Transverse colon (tissue), 4 donors: ENCODE measurements around the gene THAP4.

ENCODE experiments used
- POLR2A ChIP-seq: fragments of 450-650 bp; IDR thresholded peaks from one replicate; pipeline ENCODE4 v1.6.1; 2016; ENCODE audit warnings: antibody characterized with exemption, mild to moderate bottlenecking, moderate library complexity
- POLR2AphosphoS5 ChIP-seq, 3 donors: sonication (generic); formaldehyde crosslinking; IDR thresholded peaks; one replicate each; pipeline ENCODE4 v1.6.1; 2016; ENCODE audit warnings: antibody characterized with exemption in 3 of 3
- TF ChIP-seq, protein P1 (sequence below), 5 experiments: fragments of 200-600 bp in 3 of 5; fragments of 450-650 bp in 2 of 5; sonication (generic) in 3 of 5; IDR thresholded peaks; 1 replicate in 2 of 5; 2 replicates in 3 of 5; pipeline ENCODE4 v1.5.1; 2016 to 2017; ENCODE audit warnings: antibody characterized with exemption in 5 of 5, inconsistent platforms in 3 of 5, mild to moderate bottlenecking in 2 of 5, moderate library complexity in 1 of 5

DNA sequence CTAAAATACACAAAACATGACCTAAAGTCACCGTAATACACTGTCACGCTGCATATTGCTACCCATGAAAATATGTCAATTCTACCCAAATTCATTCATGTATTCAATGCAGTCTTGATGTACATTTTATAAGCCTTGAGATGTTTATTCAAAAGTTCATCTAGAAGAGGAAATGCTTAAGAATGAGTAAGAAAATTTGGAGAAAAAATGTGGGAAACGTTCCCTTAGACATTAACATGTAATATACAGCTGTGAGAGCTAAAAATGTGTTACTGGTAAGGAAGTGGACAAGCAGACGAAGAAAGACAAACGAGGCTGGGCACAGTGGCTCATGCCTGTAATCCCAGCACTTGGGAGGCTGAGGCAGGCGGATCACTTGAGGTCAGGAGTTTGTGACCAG, 37.3 kb downstream of the THAP4 start:
- TF ChIP-seq, protein P1, sequence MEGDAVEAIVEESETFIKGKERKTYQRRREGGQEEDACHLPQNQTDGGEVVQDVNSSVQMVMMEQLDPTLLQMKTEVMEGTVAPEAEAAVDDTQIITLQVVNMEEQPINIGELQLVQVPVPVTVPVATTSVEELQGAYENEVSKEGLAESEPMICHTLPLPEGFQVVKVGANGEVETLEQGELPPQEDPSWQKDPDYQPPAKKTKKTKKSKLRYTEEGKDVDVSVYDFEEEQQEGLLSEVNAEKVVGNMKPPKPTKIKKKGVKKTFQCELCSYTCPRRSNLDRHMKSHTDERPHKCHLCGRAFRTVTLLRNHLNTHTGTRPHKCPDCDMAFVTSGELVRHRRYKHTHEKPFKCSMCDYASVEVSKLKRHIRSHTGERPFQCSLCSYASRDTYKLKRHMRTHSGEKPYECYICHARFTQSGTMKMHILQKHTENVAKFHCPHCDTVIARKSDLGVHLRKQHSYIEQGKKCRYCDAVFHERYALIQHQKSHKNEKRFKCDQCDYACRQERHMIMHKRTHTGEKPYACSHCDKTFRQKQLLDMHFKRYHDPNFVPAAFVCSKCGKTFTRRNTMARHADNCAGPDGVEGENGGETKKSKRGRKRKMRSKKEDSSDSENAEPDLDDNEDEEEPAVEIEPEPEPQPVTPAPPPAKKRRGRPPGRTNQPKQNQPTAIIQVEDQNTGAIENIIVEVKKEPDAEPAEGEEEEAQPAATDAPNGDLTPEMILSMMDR (IDR thresholded peaks at IDR 0.05), result no peak
- no peak for TF ChIP-seq POLR2AphosphoS5 (IDR thresholded peaks at IDR 0.05)
- TF ChIP-seq POLR2A, result no peak
